Astrocyte (in vitro differentiated cells and primary cell): Measurements from ENCODE around the gene TMEM273. TPM values are rescaled to one million over a fixed set of nuclear protein-coding genes. Genes with fewer than 3 reads are reported as not detected.

ENCODE experiments used
- DNase-seq: peaks from one replicate; pipeline ENCODE4 v3.0.0-alpha.2; 2010; ENCODE audit warnings: low read depth
- FAIRE-seq: peaks from 2 replicates; lab custom pipeline; 2011; peaks lifted over from hg19 to GRCh38; lab: Jason Lieb, UNC
- H2AFZ ChIP-seq: 2 replicates; pipeline ENCODE4 v1.6.0; 2012; ENCODE audit warnings: low read depth, low read length, inconsistent platforms
- H3K27ac ChIP-seq: 2 replicates; pipeline ENCODE4 v1.5.1; 2011; ENCODE audit warnings: low read depth, low read length, inconsistent platforms
- H3K27me3 ChIP-seq: 2 replicates; pipeline ENCODE4 v1.6.0; 2011; ENCODE audit warnings: low read length, inconsistent platforms; ENCODE audit not compliant: insufficient read depth
- H3K36me3 ChIP-seq: 2 replicates; pipeline ENCODE4 v1.5.1; 2011; ENCODE audit warnings: low read length, inconsistent platforms; ENCODE audit not compliant: insufficient read depth
- H3K4me1 ChIP-seq: 2 replicates; pipeline ENCODE4 v1.5.1; 2011; ENCODE audit warnings: low read length, inconsistent platforms; ENCODE audit not compliant: insufficient read depth
- H3K4me2 ChIP-seq: 2 replicates; pipeline ENCODE4 v1.6.0; 2012; ENCODE audit warnings: low read length, inconsistent platforms
- H3K4me3 ChIP-seq: 2 replicates; pipeline ENCODE4 v1.5.1; 2011; ENCODE audit warnings: low read depth, mild to moderate bottlenecking, low read length, inconsistent platforms; ENCODE audit not compliant: insufficient read depth
- H3K79me2 ChIP-seq: 2 replicates; pipeline ENCODE4 v1.6.0; 2012; ENCODE audit warnings: mild to moderate bottlenecking, low read length, inconsistent platforms; ENCODE audit not compliant: insufficient read depth
- H3K9ac ChIP-seq: 2 replicates; pipeline ENCODE4 v1.6.0; 2012; ENCODE audit warnings: mild to moderate bottlenecking, low read length, inconsistent platforms
- H3K9me3 ChIP-seq: 2 replicates; pipeline ENCODE4 v1.5.1; 2012; ENCODE audit warnings: low read depth, mild to moderate bottlenecking, low read length, inconsistent platforms; ENCODE audit not compliant: insufficient read depth
- H4K20me1 ChIP-seq: 2 replicates; pipeline ENCODE4 v1.6.0; 2012; ENCODE audit warnings: low read length, inconsistent platforms; ENCODE audit not compliant: insufficient read depth
- H3K27ac Mint-ChIP-seq: one replicate; pipeline ENCODE4 v1.8.0; 2021; ENCODE audit warnings: mild to moderate bottlenecking, mixed read lengths; ENCODE audit not compliant: unreplicated experiment
- H3K27me3 Mint-ChIP-seq: one replicate; pipeline ENCODE4 v1.8.0; 2021; ENCODE audit warnings: low read depth, mixed read lengths; ENCODE audit not compliant: unreplicated experiment
- H3K36me3 Mint-ChIP-seq: one replicate; pipeline ENCODE4 v1.8.0; 2021; ENCODE audit warnings: low read depth, mixed read lengths; ENCODE audit not compliant: unreplicated experiment
- H3K4me1 Mint-ChIP-seq: one replicate; pipeline ENCODE4 v1.8.0; 2021; ENCODE audit warnings: low read depth, mixed read lengths; ENCODE audit not compliant: unreplicated experiment
- H3K4me3 Mint-ChIP-seq: one replicate; pipeline ENCODE4 v1.8.0; 2021; ENCODE audit warnings: mild to moderate bottlenecking, moderate library complexity, mixed read lengths; ENCODE audit not compliant: unreplicated experiment
- H3K9me3 Mint-ChIP-seq: one replicate; pipeline ENCODE4 v1.8.0; 2021; ENCODE audit warnings: mild to moderate bottlenecking, mixed read lengths; ENCODE audit not compliant: unreplicated experiment
- EZH2 ChIP-seq: IDR thresholded peaks from 2 replicates; pipeline ENCODE4 v1.6.1; 2012; ENCODE audit warnings: mild to moderate bottlenecking, low read length, inconsistent platforms; ENCODE audit not compliant: insufficient read depth
- total RNA-seq: library from RNA; stranded (reverse); gene quantifications from 2 replicates; pipeline ENCODE4 v1.2.1, GENCODE V29; 2021
- TF ChIP-seq, protein P1 (sequence below): IDR thresholded peaks from 2 replicates; pipeline ENCODE4 v1.5.1; 2011; ENCODE audit warnings: low read depth, mild to moderate bottlenecking, inconsistent platforms, low read length, moderate library complexity; ENCODE audit not compliant: insufficient read depth

The TMEM273 gene
- total RNA-seq, 1 donor from 2014 or later: not detected

DNA sequence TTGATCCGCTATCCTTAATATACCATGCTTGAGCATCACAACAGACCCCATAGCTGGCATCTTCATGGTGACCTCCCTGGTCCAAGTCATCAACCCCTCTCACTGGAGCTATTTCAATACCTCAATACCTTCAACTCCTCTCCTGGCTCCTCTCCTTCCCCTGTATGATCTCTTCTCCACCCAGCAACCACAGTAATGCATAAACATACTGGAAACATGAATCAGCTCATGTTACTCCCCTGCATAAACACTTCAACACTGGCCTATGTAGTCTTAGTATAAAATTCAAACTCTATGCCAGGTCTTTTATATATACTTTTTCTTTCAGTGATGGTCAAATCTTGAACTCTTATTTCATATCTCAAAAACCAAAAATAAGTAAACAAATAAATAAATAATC, 31.8 kb upstream of the TMEM273 start:
- Mint-ChIP-seq H3K36me3 (no peaks in the 10 kb centered on the region), H3K4me3 (no peak overlapping the region), H3K27me3 (peaks cover 32% of the 10 kb centered on the region), H3K9me3 (peaks cover 7% of the 10 kb centered on the region), H3K27ac (no peak overlapping the region), H3K4me1 (no peaks in the 10 kb centered on the region)
- H3K4me3 ChIP-seq: no peak overlapping the region
- H3K9ac ChIP-seq: no peak overlapping the region
- H2AFZ ChIP-seq: no peak overlapping the region
- H3K36me3 ChIP-seq: no peaks in the 10 kb centered on the region
- no peaks in the 10 kb centered on the region for H4K20me1 ChIP-seq
- no peaks in the 10 kb centered on the region for H3K9me3 ChIP-seq
- DNase-seq (peak; percentile 14), FAIRE-seq (no peak)
- no peaks in the 10 kb centered on the region for H3K4me1 ChIP-seq
- no peak overlapping the region for H3K27ac ChIP-seq
- H3K79me2 ChIP-seq: no peaks in the 10 kb centered on the region
- H3K4me2 ChIP-seq: no peak overlapping the region
- no peaks in the 10 kb centered on the region for H3K27me3 ChIP-seq
- TF ChIP-seq, protein P1, sequence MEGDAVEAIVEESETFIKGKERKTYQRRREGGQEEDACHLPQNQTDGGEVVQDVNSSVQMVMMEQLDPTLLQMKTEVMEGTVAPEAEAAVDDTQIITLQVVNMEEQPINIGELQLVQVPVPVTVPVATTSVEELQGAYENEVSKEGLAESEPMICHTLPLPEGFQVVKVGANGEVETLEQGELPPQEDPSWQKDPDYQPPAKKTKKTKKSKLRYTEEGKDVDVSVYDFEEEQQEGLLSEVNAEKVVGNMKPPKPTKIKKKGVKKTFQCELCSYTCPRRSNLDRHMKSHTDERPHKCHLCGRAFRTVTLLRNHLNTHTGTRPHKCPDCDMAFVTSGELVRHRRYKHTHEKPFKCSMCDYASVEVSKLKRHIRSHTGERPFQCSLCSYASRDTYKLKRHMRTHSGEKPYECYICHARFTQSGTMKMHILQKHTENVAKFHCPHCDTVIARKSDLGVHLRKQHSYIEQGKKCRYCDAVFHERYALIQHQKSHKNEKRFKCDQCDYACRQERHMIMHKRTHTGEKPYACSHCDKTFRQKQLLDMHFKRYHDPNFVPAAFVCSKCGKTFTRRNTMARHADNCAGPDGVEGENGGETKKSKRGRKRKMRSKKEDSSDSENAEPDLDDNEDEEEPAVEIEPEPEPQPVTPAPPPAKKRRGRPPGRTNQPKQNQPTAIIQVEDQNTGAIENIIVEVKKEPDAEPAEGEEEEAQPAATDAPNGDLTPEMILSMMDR: no peak
- TF ChIP-seq EZH2: no peak

DNA sequence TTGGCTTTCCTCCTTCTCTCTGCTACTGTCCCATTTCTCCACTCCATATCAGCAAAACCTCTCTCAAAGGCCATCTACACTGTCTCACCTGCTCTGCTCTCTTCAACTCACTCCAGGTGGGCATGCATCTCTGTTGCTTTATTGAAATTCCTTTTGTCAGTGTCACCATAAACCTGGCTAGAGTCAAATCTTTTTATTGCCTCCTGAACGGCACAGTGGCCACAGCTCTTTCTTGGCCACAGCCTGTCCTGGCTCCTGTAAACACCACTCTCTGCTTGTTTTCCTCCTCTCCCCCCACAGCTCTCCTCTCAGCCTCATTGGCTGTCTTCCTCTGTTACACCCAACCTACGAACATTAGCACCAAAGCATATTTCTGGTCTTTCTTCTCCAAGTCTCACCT, 31.1 kb upstream of the TMEM273 start:
- no peak for TF ChIP-seq EZH2
- TF ChIP-seq, protein P1: no peak
- H3K27ac ChIP-seq: no peak overlapping the region
- no peaks in the 10 kb centered on the region for H3K36me3 Mint-ChIP-seq
- H3K27me3 Mint-ChIP-seq: peaks cover 33% of the 10 kb centered on the region
- no peaks in the 10 kb centered on the region for H3K9me3 ChIP-seq
- H3K4me1 Mint-ChIP-seq: no peaks in the 10 kb centered on the region
- FAIRE-seq (no peak), DNase-seq (no peak)
- no peaks in the 10 kb centered on the region for H3K79me2 ChIP-seq
- peaks cover 7% of the 10 kb centered on the region for H3K9me3 Mint-ChIP-seq
- H3K4me3 ChIP-seq: no peak overlapping the region
- no peaks in the 10 kb centered on the region for H3K27me3 ChIP-seq
- H4K20me1 ChIP-seq: no peaks in the 10 kb centered on the region
- H3K4me3 Mint-ChIP-seq: no peak overlapping the region
- H3K9ac ChIP-seq: no peak overlapping the region
- no peak overlapping the region for H3K27ac Mint-ChIP-seq
- no peaks in the 10 kb centered on the region for H3K36me3 ChIP-seq
- H3K4me1 ChIP-seq: no peaks in the 10 kb centered on the region
- no peak overlapping the region for H2AFZ ChIP-seq
- H3K4me2 ChIP-seq: no peak overlapping the region

DNA sequence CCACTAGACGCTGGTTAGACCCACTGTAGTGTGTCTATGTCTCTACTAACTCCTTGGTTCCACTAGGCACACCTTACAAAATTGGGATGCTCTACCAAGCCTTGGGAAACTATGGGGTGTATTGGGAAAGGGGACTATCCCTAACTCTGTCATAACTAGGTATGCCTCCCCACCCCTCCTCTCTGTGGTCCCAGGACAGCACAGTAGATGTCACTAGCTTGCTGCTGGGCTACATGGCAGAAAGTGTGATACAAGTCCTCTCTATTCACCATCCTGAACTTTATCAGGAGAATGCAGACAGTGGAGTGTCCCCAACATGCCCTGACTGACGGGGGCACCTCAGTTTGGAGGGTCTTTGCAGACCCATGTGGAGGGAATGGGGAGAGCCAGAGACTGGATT, 30.3 kb upstream of the TMEM273 start:
- no peaks in the 10 kb centered on the region for H3K4me1 ChIP-seq
- no peak for DNase-seq
- no peak overlapping the region for H2AFZ ChIP-seq
- no peaks in the 10 kb centered on the region for H4K20me1 ChIP-seq
- no peak for FAIRE-seq
- H3K4me2 ChIP-seq: no peak overlapping the region
- no peaks in the 10 kb centered on the region for H3K36me3 Mint-ChIP-seq
- no peaks in the 10 kb centered on the region for H3K36me3 ChIP-seq
- no peak overlapping the region for H3K27ac ChIP-seq
- no peaks in the 10 kb centered on the region for H3K9me3 ChIP-seq
- H3K9me3 Mint-ChIP-seq: peaks cover 7% of the 10 kb centered on the region
- no peak overlapping the region for H3K4me3 ChIP-seq
- H3K9ac ChIP-seq: no peak overlapping the region
- H3K27me3 ChIP-seq: peaks cover 2% of the 10 kb centered on the region
- no peaks in the 10 kb centered on the region for H3K79me2 ChIP-seq
- H3K27ac Mint-ChIP-seq: no peak overlapping the region
- H3K4me3 Mint-ChIP-seq: no peak overlapping the region
- TF ChIP-seq, protein P1: no peak
- no peak for TF ChIP-seq EZH2
- no peaks in the 10 kb centered on the region for H3K4me1 Mint-ChIP-seq
- H3K27me3 Mint-ChIP-seq: peaks cover 34% of the 10 kb centered on the region
